OCI-LY1 (cell line): ENCODE results near the gene SEMA3B.

ENCODE experiments used
- H2AFZ ChIP-seq: fragments of 200-600 bp; sonication (generic), shearing (Covaris generic); 2 replicates; pipeline ENCODE4 v1.6.0; 2014; ENCODE audit warnings: antibody characterized with exemption, mild to moderate bottlenecking, low read length
- H3F3A ChIP-seq: fragments of 200-600 bp; sonication (generic), shearing (Covaris generic); 2 replicates; pipeline ENCODE4 v1.6.0; 2014; ENCODE audit warnings: mild to moderate bottlenecking, antibody characterized with exemption, low read length, moderate library complexity; ENCODE audit not compliant: insufficient read depth
- H3K27ac ChIP-seq: fragments of 200-600 bp; sonication (generic); 2 replicates; pipeline ENCODE4 v1.5.1; 2014; ENCODE audit warnings: low read length, mixed run types, mild to moderate bottlenecking, low read depth; ENCODE audit not compliant: poor library complexity, severe bottlenecking
- H3K27me3 ChIP-seq: fragments of 200-600 bp; sonication (generic); 2 replicates; pipeline ENCODE4 v1.6.0; 2014; ENCODE audit warnings: antibody characterized with exemption, mild to moderate bottlenecking, low read length, moderate library complexity; ENCODE audit not compliant: insufficient read depth
- H3K36me3 ChIP-seq: fragments of 200-600 bp; sonication (generic); 2 replicates; pipeline ENCODE4 v1.6.1; 2014; ENCODE audit warnings: mild to moderate bottlenecking, antibody characterized with exemption, low read length, moderate library complexity, mixed read lengths; ENCODE audit not compliant: insufficient read depth
- H3K4me1 ChIP-seq: fragments of 200-600 bp; sonication (generic); 2 replicates; pipeline ENCODE4 v1.5.1; 2014; ENCODE audit warnings: mild to moderate bottlenecking, low read length, moderate library complexity; ENCODE audit not compliant: insufficient read depth, severe bottlenecking
- H3K4me2 ChIP-seq: fragments of 200-600 bp; sonication (generic), shearing (Covaris generic); 2 replicates; pipeline ENCODE4 v1.6.1; 2014; ENCODE audit warnings: low read length
- H3K4me3 ChIP-seq: fragments of 200-600 bp; sonication (generic); 2 replicates; pipeline ENCODE4 v1.5.1; 2014; ENCODE audit warnings: low read length, low read depth, mild to moderate bottlenecking, mixed read lengths; ENCODE audit not compliant: poor library complexity, severe bottlenecking
- H3K79me2 ChIP-seq: fragments of 200-600 bp; shearing (Covaris generic); 2 replicates; pipeline ENCODE4 v1.6.1; 2016; ENCODE audit warnings: mixed run types, low read length, mixed read lengths; ENCODE audit not compliant: insufficient read depth
- H3K9ac ChIP-seq: fragments of 200-600 bp; sonication (generic), shearing (Covaris generic); 2 replicates; pipeline ENCODE4 v1.6.1; 2014; ENCODE audit warnings: mild to moderate bottlenecking, low read length, mixed read lengths
- H3K9me2 ChIP-seq: fragments of 200-600 bp; sonication (generic), shearing (Covaris generic); 2 replicates; pipeline ENCODE4 v1.6.1; 2014; ENCODE audit warnings: low read depth, mild to moderate bottlenecking, low read length, mixed read lengths
- H3K9me3 ChIP-seq: fragments of 200-600 bp; shearing (Covaris generic); 2 replicates; pipeline ENCODE4 v1.6.1; 2014; ENCODE audit warnings: low read length, mixed read lengths
- H4K20me1 ChIP-seq: fragments of 200-600 bp; sonication (generic), shearing (Covaris generic); 2 replicates; pipeline ENCODE4 v1.6.0; 2016; ENCODE audit warnings: mild to moderate bottlenecking, low read length; ENCODE audit not compliant: insufficient read depth
- EZH2 ChIP-seq: fragments of 200-600 bp; sonication (generic), shearing (Covaris generic); IDR thresholded peaks from 2 replicates; pipeline ENCODE4 v1.8.0; 2017; ENCODE audit warnings: borderline replicate concordance, mixed run types, mild to moderate bottlenecking, antibody characterized with exemption, low read length, moderate library complexity, mixed read lengths
- TF ChIP-seq, protein P1 (sequence below): fragments of 200-600 bp; sonication (generic), shearing (Covaris generic); IDR thresholded peaks from 2 replicates; pipeline ENCODE4 v1.5.1; 2017; ENCODE audit warnings: mild to moderate bottlenecking, antibody characterized with exemption, low read length, moderate library complexity, mixed read lengths

The SEMA3B gene

DNA sequence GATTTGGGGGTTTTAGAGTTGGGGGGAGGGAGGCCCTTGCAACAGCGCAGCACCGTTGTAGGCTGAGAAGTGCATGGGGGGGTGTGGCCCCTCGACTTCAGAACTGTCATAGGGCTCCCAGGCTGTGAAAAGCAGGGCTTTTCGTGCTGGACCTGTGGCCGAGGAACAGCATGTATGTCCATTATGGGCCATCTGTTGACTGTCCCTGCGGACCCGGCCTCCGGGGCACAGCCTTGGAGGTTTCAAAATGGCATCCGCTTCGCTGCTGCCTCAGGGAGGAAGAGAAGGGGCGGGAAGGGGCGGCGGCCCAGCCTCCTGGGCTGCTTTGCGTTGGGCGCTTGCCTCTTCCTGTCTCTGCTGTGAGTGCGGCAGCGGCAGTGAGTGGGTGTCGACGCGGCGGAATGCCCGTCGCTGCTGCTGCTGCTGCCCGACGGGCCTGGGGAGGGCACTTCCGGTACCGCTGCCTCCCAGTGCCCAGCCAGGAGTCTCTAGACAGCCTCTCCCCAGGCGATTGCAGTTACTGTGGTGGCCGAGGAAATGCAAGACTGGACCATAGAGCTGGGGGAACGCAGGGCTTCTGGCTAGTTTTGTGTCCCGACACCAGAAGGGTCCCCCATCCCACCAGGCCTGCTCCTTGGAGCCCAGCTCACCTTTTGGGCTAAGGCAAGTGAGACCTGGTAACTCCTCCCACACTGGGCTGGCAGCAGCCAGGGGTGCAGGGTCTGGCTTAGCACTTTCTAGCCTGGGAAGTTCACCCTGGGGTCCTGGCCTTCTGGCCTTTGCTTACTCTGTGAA, 31.0 kb upstream of the SEMA3B start:
- Histone ChIP-seq H3K27ac (peak overlapping the region; percentile 78), H3K9me3 (no peaks in the 10 kb centered on the region), H3K36me3 (peaks cover 9% of the 10 kb centered on the region; the same call in 1 of the 2 replicates), H3K4me2 (peak overlapping the region; percentile 98), H3K27me3 (no peaks in the 10 kb centered on the region), H3F3A (no peaks in the 10 kb centered on the region), H3K9me2 (no peaks in the 10 kb centered on the region), H3K4me1 (peaks cover 54% of the 10 kb centered on the region), H2AFZ (no peak overlapping the region), H3K4me3 (peak overlapping the region; percentile 93), H3K79me2 (peaks cover 28% of the 10 kb centered on the region), H3K9ac (peak overlapping the region; percentile 88), H4K20me1 (no peaks in the 10 kb centered on the region)
- TF ChIP-seq EZH2 = no peak
- TF ChIP-seq, protein P1, sequence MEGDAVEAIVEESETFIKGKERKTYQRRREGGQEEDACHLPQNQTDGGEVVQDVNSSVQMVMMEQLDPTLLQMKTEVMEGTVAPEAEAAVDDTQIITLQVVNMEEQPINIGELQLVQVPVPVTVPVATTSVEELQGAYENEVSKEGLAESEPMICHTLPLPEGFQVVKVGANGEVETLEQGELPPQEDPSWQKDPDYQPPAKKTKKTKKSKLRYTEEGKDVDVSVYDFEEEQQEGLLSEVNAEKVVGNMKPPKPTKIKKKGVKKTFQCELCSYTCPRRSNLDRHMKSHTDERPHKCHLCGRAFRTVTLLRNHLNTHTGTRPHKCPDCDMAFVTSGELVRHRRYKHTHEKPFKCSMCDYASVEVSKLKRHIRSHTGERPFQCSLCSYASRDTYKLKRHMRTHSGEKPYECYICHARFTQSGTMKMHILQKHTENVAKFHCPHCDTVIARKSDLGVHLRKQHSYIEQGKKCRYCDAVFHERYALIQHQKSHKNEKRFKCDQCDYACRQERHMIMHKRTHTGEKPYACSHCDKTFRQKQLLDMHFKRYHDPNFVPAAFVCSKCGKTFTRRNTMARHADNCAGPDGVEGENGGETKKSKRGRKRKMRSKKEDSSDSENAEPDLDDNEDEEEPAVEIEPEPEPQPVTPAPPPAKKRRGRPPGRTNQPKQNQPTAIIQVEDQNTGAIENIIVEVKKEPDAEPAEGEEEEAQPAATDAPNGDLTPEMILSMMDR = no peak

DNA sequence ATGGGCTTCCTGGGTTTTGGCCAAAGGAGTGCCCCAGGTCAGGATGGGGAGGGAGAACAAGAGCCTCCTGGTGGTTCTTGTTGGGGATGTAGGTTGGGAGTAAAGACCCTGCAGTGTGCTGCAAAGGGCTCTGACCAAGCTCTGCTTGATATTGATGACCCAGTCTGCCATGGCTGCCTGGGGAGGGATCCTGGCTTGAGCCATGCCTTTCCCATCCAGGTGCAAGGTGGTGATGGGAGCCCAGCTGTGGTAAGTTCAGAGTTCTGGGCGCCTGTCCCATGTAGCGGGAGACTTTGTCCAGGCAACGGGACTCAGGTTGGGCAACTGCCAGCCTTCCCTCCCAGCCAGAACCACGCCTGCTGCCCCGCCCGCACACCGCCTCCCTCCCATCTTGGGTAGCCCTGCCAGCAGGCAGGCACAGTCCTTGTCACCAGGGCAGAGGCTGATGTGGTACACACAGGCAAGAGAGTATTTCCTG, 30.4 kb upstream of the SEMA3B start:
- Histone ChIP-seq H3K79me2 (peaks cover 28% of the 10 kb centered on the region), H4K20me1 (no peaks in the 10 kb centered on the region), H3K27me3 (no peaks in the 10 kb centered on the region), H3K4me2 (peak overlapping the region; percentile 98), H3K9me3 (no peaks in the 10 kb centered on the region), H3F3A (no peaks in the 10 kb centered on the region), H3K4me1 (peaks cover 60% of the 10 kb centered on the region), H3K27ac (peak overlapping the region; percentile 78), H3K4me3 (peak overlapping the region; percentile 93), H3K9me2 (no peaks in the 10 kb centered on the region), H2AFZ (no peak overlapping the region), H3K36me3 (peaks cover 9% of the 10 kb centered on the region; the same call in 1 of the 2 replicates), H3K9ac (peak overlapping the region; percentile 88)
- TF ChIP-seq, protein P1 = no peak
- TF ChIP-seq EZH2 = no peak

DNA sequence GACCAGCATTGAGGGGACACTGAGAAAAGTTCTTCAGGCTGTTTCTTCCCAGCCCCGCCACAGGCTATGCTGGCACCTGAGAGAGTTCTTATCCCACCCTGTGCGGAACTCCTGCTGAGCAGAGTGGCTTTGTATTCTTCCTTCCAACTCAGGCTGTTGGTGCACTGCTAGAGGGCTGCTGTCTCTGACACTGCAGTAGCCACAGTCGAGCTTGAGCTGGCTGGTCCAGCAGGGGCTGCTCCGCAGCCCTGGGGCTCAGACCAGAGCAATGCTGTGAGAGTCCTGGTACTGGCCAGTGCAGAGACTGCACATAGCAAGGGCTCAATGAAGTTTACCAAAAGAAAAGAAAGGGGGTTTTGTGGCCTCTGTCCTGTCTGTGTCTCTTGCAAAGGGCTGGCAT, 29.3 kb upstream of the SEMA3B start:
- no peak overlapping the region for H3K27ac ChIP-seq
- H3K9me2 ChIP-seq = no peaks in the 10 kb centered on the region
- H3K9me3 ChIP-seq = no peaks in the 10 kb centered on the region
- no peaks in the 10 kb centered on the region for H3K27me3 ChIP-seq
- no peak overlapping the region; the same call in 1 of the 2 replicates for H3K9ac ChIP-seq
- no peak overlapping the region for H2AFZ ChIP-seq
- TF ChIP-seq EZH2 = no peak
- TF ChIP-seq, protein P1 = no peak
- no peak overlapping the region; the same call in 1 of the 2 replicates for H3K4me2 ChIP-seq
- H4K20me1 ChIP-seq = no peaks in the 10 kb centered on the region
- H3K36me3 ChIP-seq = peaks cover 9% of the 10 kb centered on the region; the same call in 1 of the 2 replicates
- no peak overlapping the region for H3K4me3 ChIP-seq
- H3K4me1 ChIP-seq = peaks cover 61% of the 10 kb centered on the region
- H3K79me2 ChIP-seq = peaks cover 28% of the 10 kb centered on the region
- no peaks in the 10 kb centered on the region for H3F3A ChIP-seq
